ENCODE data around the gene RGPD4.

GRCh38 chr2:107801498-107801897, 25.2 kb upstream of the RGPD4 start:
- TF ChIP-seq CTCF (IDR thresholded peaks at IDR 0.05) (no peak), POLR2A (IDR thresholded peaks at IDR 0.05) (no peak), POLR2AphosphoS5 (IDR thresholded peaks at IDR 0.05) (no peak)

Data from sigmoid colon (tissue), 4 donors.